OCI-LY7 (cell line): ENCODE data around the gene TM4SF4. TPM values are rescaled to one million over a fixed set of nuclear protein-coding genes. Genes with fewer than 3 reads are reported as not detected.

Experiments used
- BruUV-seq: library from RNA; stranded (reverse); fragments of 400-500 nt; replicated peaks from 2 replicates; lab custom pipeline; 2021; lab: Mats Ljungman, UMichigan
- CTCF ChIA-PET: fragments of 300-600 bp; sonication (Branson Sonifier 250); formaldehyde crosslinking; loops from one replicate; lab custom pipeline; 2022; ENCODE audit warnings: antibody characterized with exemption; ENCODE audit not compliant: unreplicated experiment; lab: Charles Lee
- POLR2A ChIA-PET: fragments of 300-600 bp; sonication (Branson Sonifier 250); formaldehyde crosslinking; loops from one replicate; lab custom pipeline; 2022; ENCODE audit warnings: antibody characterized with exemption; lab: Charles Lee
- DNase-seq: peaks from one replicate; pipeline ENCODE4 v3.0.0-alpha.2; 2015; ENCODE audit warnings: low spot score
- H2AFZ ChIP-seq: fragments of 200-600 bp; sonication (generic), shearing (Covaris generic); 2 replicates; pipeline ENCODE4 v1.6.1; 2014; ENCODE audit warnings: mild to moderate bottlenecking, antibody characterized with exemption, low read length, moderate library complexity
- H3K27ac ChIP-seq: fragments of 200-600 bp; sonication (generic); 2 replicates; pipeline ENCODE4 v1.5.1; 2014; ENCODE audit warnings: mixed run types, low read depth, mild to moderate bottlenecking, moderate library complexity, low read length, inconsistent platforms; ENCODE audit not compliant: poor library complexity, severe bottlenecking
- H3K36me3 ChIP-seq: fragments of 200-600 bp; sonication (generic); 2 replicates; pipeline ENCODE4 v1.6.1; 2014; ENCODE audit warnings: mild to moderate bottlenecking, antibody characterized with exemption, low read length, moderate library complexity, mixed read lengths; ENCODE audit not compliant: insufficient read depth
- H3K4me1 ChIP-seq: fragments of 200-600 bp; sonication (generic); 2 replicates; pipeline ENCODE4 v1.5.1; 2014; ENCODE audit warnings: mild to moderate bottlenecking, low read length; ENCODE audit not compliant: insufficient read depth, poor library complexity, severe bottlenecking
- H3K4me2 ChIP-seq: fragments of 200-600 bp; sonication (generic); 2 replicates; pipeline ENCODE4 v1.6.1; 2014; ENCODE audit warnings: mild to moderate bottlenecking, low read length
- H3K4me3 ChIP-seq: fragments of 200-600 bp; sonication (generic); 2 replicates; pipeline ENCODE4 v1.5.1; 2014; ENCODE audit warnings: mild to moderate bottlenecking, low read depth, low read length; ENCODE audit not compliant: poor library complexity, severe bottlenecking
- H3K79me2 ChIP-seq: fragments of 200-600 bp; sonication (generic); 2 replicates; pipeline ENCODE4 v1.6.1; 2016; ENCODE audit warnings: low read depth, mild to moderate bottlenecking, low read length, moderate library complexity, mixed read lengths; ENCODE audit not compliant: insufficient read depth
- H3K9me2 ChIP-seq: fragments of 200-600 bp; sonication (generic); 2 replicates; pipeline ENCODE4 v1.6.1; 2016; ENCODE audit warnings: mild to moderate bottlenecking, low read length, mixed read lengths; ENCODE audit not compliant: insufficient read depth
- H3K9me3 ChIP-seq: fragments of 200-600 bp; sonication (generic); 2 replicates; pipeline ENCODE4 v1.6.1; 2014; ENCODE audit warnings: mild to moderate bottlenecking, mixed run types, low read length, mixed read lengths
- H4K20me1 ChIP-seq: fragments of 200-600 bp; sonication (generic); 2 replicates; pipeline ENCODE4 v1.6.1; 2014; ENCODE audit warnings: mild to moderate bottlenecking, antibody characterized with exemption, low read length, moderate library complexity, mixed read lengths; ENCODE audit not compliant: insufficient read depth
- CTCF ChIP-seq: fragments of 200-600 bp; sonication (generic); conservative IDR thresholded peaks from 2 replicates; pipeline ENCODE4 v1.5.1; 2014; ENCODE audit warnings: mild to moderate bottlenecking, antibody characterized with exemption, low read length, moderate library complexity, mixed read lengths
- EZH2phosphoT487 ChIP-seq: fragments of 200-600 bp; sonication (generic); IDR thresholded peaks from 2 replicates; pipeline ENCODE4 v1.6.1; 2018; ENCODE audit warnings: low read depth, borderline replicate concordance, mild to moderate bottlenecking, mixed run types, antibody characterized with exemption, low read length, moderate library complexity, mixed read lengths
- intact Hi-C: fragments of 100-400 bp; cut with micrococcal nuclease; formaldehyde crosslinking; loops from one replicate; pipeline ENCODE4 v1.10.0; 2022; ENCODE audit not compliant: unreplicated experiment
- total RNA-seq, 2 experiments: library from RNA; depleted of rRNA in 1 of 2; stranded (reverse); fragments of >200 nt in 1 of 2; shearing (Covaris generic) in 1 of 2; gene quantifications; 2 replicates each; pipeline ENCODE4 v1.2.3, GENCODE V29; 2014 to 2022

Gene TM4SF4
- total RNA-seq, 2 experiments from 2014 or later, result not detected

DNA sequence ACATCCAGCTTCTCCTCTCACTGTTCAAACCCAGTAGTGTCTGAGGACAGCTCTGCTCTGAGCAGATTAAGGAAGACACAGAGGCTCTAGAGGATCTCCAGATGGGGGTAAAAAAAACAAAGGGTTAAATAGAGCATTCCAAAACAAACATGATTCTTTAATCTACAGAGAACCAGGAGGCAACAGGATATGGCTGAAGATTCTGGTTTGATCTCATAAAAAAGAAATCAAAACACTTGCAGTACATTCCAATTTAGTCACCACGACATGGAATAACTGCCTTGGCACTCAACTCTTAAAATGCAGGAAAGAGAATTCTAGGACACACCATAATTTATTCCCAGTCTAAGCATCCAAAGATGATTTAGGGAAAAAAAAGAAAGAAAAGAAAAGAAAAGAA, 32.0 kb downstream of the TM4SF4 start:
- H3K4me1 ChIP-seq, result no peaks in the 10 kb centered on the region
- POLR2A ChIA-PET, result interaction anchor here (0.5 kb wide), 1 partner anchor 626 kb away, joined by 3 read pairs; no protein-coding TSS in a partner anchor
- DNase-seq, result no peak
- no peak overlapping the region for H3K27ac ChIP-seq
- no peak overlapping the region for H3K4me3 ChIP-seq
- intact Hi-C loops, result no loop called here
- H2AFZ ChIP-seq, result no peak overlapping the region
- CTCF ChIA-PET, result no interaction called here
- no peaks in the 10 kb centered on the region for H3K79me2 ChIP-seq
- no peaks in the 10 kb centered on the region for H3K9me3 ChIP-seq
- no peaks in the 10 kb centered on the region for H3K9me2 ChIP-seq
- BruUV-seq, result no TSS peak
- no peak overlapping the region for H3K4me2 ChIP-seq
- TF ChIP-seq EZH2phosphoT487 (no peak), CTCF (no peak)
- H3K36me3 ChIP-seq, result no peaks in the 10 kb centered on the region
- H4K20me1 ChIP-seq, result no peaks in the 10 kb centered on the region

DNA sequence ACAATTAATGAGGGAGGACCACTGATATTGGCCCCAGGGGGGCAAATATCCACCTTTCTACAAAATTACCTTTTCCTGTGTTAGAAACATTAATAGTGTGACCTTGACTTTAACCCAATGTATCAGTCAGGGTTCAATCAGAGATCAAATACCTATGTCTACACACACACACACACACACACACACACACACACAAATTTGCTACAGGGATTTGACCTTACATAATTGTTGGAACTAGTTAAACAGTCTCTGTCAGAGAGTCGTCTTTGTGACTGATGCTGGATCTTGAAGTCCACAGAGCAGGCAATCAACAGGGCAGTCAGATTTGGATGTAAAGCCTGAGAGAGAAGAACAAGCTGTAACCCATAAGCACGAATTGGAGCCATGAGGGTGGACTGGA, 32.5 kb downstream of the TM4SF4 start:
- POLR2A ChIA-PET, result no interaction called here
- no peaks in the 10 kb centered on the region for H3K4me1 ChIP-seq
- TF ChIP-seq CTCF (no peak), EZH2phosphoT487 (no peak)
- CTCF ChIA-PET, result no interaction called here
- no peak overlapping the region for H3K4me2 ChIP-seq
- no peak overlapping the region for H3K27ac ChIP-seq
- no peaks in the 10 kb centered on the region for H3K79me2 ChIP-seq
- H3K9me2 ChIP-seq, result no peaks in the 10 kb centered on the region
- H3K9me3 ChIP-seq, result no peaks in the 10 kb centered on the region
- no peak overlapping the region for H2AFZ ChIP-seq
- no peaks in the 10 kb centered on the region for H4K20me1 ChIP-seq
- no peak for DNase-seq
- no TSS peak for BruUV-seq
- H3K36me3 ChIP-seq, result no peaks in the 10 kb centered on the region
- intact Hi-C loops, result no loop called here
- no peak overlapping the region for H3K4me3 ChIP-seq

- Histone ChIP-seq H4K20me1 (no peaks in the 10 kb centered on the region), H3K9me3 (no peaks in the 10 kb centered on the region), H3K79me2 (no peaks in the 10 kb centered on the region), H3K4me3 (no peak overlapping the region), H3K4me2 (no peak overlapping the region), H3K9me2 (no peaks in the 10 kb centered on the region), H2AFZ (no peak overlapping the region), H3K4me1 (no peaks in the 10 kb centered on the region), H3K27ac (no peak overlapping the region), H3K36me3 (no peaks in the 10 kb centered on the region)
- TF ChIP-seq EZH2phosphoT487, result no peak
- no peak for TF ChIP-seq CTCF
- intact Hi-C loops, result no loop called here
- BruUV-seq, result no TSS peak
- POLR2A ChIA-PET, result interaction anchor here (1.0 kb wide), 1 partner anchor 11 kb away, joined by 3 read pairs; no protein-coding TSS in a partner anchor
- DNase-seq, result no peak
- CTCF ChIA-PET, result no interaction called here
These were observed 33.2 kb downstream of the TM4SF4 start for GRCh38 chr3:149507491-149508324.
